Stomach smooth muscle (tissue), 2 donors: ENCODE results near the gene ABCC5.

ENCODE experiments used
- H3K27ac ChIP-seq: one replicate; pipeline ENCODE4 v1.7.0; 2013; ENCODE audit warnings: mild to moderate bottlenecking, low read length, inconsistent platforms
- H3K27me3 ChIP-seq, 2 donors: one replicate each; pipeline ENCODE4 v1.7.0; 2013; ENCODE audit warnings: low read length in 2 of 2; ENCODE audit not compliant: insufficient read depth in 2 of 2, control insufficient read depth in 1 of 2
- H3K36me3 ChIP-seq, 2 donors: one replicate each; pipeline ENCODE4 v1.7.0; 2013; ENCODE audit warnings: low read length in 2 of 2; ENCODE audit not compliant: control insufficient read depth in 2 of 2, insufficient read depth in 2 of 2
- H3K4me1 ChIP-seq: one replicate; pipeline ENCODE4 v1.7.0; 2013; ENCODE audit warnings: low read length; ENCODE audit not compliant: control insufficient read depth, insufficient read depth
- H3K4me3 ChIP-seq, 2 donors: one replicate each; pipeline ENCODE4 v1.7.0; 2013; ENCODE audit warnings: low read length in 2 of 2
- H3K9ac ChIP-seq, 2 donors: one replicate each; pipeline ENCODE4 v1.7.0; 2013; ENCODE audit warnings: low read length in 2 of 2, mild to moderate bottlenecking in 1 of 2
- H3K9me3 ChIP-seq, 2 donors: one replicate each; pipeline ENCODE4 v1.7.0; 2013; ENCODE audit warnings: low read length in 2 of 2; ENCODE audit not compliant: control insufficient read depth in 2 of 2
- donor health status: healthy.
- donor health status: Pancreatic carcinoma.

ABCC5 gene

DNA sequence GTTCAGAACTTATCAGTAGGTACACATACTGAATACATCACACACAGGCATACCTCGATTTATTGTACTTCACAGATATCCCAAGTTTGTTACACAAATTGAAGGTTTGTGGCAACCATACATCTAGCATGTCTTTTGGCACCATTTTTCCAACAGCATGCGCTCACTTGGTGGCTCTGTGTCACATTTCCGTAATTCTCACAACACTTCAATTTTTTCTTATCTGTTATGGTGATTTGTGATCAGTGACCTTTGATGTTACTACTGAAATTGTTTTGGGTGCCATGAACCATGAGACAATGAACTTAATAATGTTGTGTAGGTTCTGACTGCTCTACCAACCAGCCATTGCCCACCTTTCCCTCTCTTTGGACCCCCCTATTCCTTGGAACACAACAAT is 143.8 kb downstream of the ABCC5 start:
- peaks cover 3% of the 10 kb centered on the region for H3K4me1 ChIP-seq
- H3K4me3 ChIP-seq = no peak overlapping the region
- no peak overlapping the region for H3K9ac ChIP-seq
- no peaks in the 10 kb centered on the region for H3K36me3 ChIP-seq
- no peaks in the 10 kb centered on the region for H3K27me3 ChIP-seq
- H3K9me3 ChIP-seq = no peaks in the 10 kb centered on the region
- H3K27ac ChIP-seq = no peak overlapping the region

DNA sequence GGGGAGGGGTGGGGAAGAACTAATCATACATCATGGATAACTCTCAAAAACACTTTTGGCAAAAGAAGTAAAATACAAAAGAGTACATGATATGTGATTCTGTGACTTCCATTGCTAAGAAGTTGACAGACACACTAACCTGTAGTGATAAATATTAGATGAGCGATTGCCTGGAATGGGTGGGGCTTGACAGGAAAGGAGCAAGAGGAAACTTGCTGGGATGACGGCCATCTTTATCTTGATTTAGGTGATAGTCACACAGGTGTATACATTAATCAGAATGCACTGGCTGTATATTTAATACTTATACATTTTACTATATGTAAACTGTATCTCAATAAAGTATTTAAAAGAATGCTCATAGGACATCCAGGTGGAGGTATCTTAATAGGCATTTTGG is 146.1 kb downstream of the ABCC5 start:
- no peak overlapping the region for H3K9ac ChIP-seq
- no peak overlapping the region for H3K4me3 ChIP-seq
- H3K36me3 ChIP-seq = peaks cover 3 to 7% of the 10 kb centered on the region in 2 donors
- H3K27me3 ChIP-seq = no peaks in the 10 kb centered on the region
- H3K9me3 ChIP-seq = no peaks in the 10 kb centered on the region
- peaks cover 3% of the 10 kb centered on the region for H3K4me1 ChIP-seq
- no peak overlapping the region for H3K27ac ChIP-seq

DNA sequence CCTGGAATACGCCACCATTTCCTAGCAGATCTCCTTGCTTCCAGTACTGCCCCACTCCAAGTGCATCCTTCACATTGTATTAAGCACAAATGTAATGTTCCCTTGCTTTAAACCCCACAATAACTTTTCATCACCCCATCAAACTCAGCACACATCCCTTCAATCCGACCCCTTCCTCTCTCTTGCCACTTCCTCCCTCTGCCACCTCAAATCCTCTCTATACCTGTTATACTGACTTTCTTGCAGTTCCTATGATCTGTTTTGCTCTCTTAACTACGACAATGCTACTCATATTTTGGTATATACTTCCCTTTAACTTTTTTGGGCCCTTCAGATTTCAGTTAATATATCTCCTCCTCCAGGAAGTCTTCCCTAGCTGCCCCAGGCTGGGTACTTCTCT is 147.1 kb downstream of the ABCC5 start:
- H3K4me1 ChIP-seq = peaks cover 3% of the 10 kb centered on the region
- no peak overlapping the region for H3K9ac ChIP-seq
- no peak overlapping the region for H3K27ac ChIP-seq

More for the DNA sequence above, 147.1 kb downstream of the ABCC5 start:
- Histone ChIP-seq H3K27me3 (no peaks in the 10 kb centered on the region), H3K9me3 (no peaks in the 10 kb centered on the region), H3K4me3 (no peak overlapping the region), H3K36me3 (peaks cover 7 to 15% of the 10 kb centered on the region in 2 donors)
